ENCODE data around the gene SPINK13.
"Not testable (repeated sequence)": the region's sequence is repeated elsewhere in the genome, so short reads cannot be mapped to it uniquely, and the experiment has no call there.

SPINK13 gene, protein sequence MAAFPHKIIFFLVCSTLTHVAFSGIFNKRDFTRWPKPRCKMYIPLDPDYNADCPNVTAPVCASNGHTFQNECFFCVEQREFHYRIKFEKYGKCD

GRCh38 chr5:148268566-148268965 is at the start of gene SPINK13:
Gene SPINK13 (plus strand): TSS chr5:148268794. CDS start chr5:148270073, 1,279 bp downstream.
- no peak for DNase-seq

DNA sequence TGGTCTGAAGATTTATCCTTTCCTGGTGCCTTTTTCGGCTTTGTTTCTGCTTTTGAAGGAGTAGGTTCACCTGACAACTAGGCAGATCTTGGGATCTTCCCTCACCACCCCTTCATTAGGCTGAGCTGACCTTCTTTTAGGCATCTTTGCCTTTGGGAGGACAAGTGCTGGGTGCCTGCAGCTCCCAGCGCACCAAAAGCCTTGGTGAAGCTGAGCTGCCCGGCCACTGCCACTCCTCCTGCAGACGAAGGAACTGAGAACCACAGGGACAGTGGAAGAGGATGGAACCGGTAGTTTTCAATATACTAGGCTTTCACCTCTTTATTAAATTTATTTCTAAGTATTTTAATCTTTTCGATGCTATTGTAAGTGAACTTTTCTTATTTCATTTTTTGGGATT is 47.1 kb upstream of the SPINK13 start:
- DNase-seq, result no peak

DNA sequence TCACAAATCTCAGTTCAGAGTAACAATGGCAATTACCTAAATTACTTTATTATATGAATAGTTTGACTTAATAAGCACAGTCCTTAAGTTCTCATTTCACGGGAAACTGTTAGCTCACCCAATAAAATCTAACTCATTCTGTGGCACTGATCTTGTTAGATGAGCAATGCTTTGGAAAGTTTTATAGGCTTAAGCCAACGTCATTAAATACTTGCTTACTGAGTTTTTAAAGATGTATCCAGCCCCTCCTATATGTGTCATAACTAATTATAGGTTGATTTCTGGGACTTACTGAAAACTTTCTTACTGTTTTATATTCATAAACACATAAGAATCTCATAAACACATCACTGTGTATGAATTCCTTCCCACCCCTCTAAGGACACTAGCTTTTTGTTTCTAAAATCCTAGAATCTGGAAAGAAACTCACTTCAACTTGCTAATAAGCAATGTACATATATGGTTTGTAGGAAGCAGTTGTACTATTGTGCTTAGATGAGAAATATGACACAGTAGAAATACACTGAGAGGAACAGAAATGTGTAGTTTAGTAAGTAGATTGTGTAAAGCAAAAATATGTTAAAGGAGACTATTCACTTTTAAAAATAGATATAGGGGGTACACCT is 44.4 kb upstream of the SPINK13 start:
- DNase-seq, result no peak

DNA sequence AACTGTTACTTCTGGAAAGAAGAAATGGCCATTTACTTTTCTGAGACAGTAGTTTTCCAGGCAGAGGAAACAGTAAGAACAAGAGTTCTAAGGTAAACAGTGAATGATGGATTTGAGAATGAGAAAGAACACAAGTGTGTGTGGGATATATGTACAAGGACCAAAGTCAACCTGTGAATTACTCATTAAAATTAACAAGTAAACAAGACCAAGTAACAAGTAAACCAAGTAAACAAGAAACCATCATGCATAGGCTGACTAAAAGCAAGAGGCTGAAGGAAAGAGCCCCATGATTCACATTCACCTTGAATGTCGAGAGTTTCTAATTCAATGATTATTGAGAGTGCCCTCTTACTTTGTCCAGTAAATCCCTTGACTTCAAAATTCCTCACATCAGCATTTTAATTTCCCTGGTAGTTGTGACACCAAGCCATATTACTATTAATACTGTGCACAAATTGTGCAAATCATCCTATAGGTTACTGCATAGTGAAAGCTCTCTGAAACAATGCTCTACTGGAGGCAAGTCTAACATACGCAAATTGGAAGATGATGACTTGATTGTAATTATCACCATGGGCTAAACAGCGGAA is 40.1 kb upstream of the SPINK13 start:
- no peak for DNase-seq

DNA sequence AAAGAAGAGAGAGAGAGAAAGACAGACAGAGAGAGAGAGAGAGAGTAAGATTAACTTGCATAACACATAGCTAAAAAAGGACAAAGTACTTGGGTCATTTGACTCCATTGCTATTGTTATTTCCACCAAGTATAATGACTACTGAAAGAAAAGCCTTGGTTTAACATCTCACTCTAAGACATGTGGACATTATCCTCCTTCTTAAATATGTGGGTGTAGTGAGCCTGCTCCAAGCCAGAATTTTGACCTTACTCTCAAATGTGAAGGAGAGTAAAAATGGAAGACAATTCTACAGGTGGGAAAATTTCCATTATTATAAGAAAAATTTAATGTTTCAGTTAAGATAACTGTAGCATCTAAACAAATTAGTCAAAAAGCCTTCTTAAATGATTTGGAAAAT is 38.8 kb upstream of the SPINK13 start:
- no peak for DNase-seq

GRCh38 chr5:148230240-148230639 is 38.4 kb upstream of the SPINK13 start:
- DNase-seq, result no peak

GRCh38 chr5:148237785-148238417 is 30.7 kb upstream of the SPINK13 start:
- DNase-seq, result no peak

- no peak for DNase-seq
Observed at GRCh38 chr5:148238418-148238794, 30.2 kb upstream of the SPINK13 start, which contains the start of gene MARCOL. Gene MARCOL (plus strand): TSS chr5:148238525. CDS start chr5:148238598, 73 bp downstream.

DNA sequence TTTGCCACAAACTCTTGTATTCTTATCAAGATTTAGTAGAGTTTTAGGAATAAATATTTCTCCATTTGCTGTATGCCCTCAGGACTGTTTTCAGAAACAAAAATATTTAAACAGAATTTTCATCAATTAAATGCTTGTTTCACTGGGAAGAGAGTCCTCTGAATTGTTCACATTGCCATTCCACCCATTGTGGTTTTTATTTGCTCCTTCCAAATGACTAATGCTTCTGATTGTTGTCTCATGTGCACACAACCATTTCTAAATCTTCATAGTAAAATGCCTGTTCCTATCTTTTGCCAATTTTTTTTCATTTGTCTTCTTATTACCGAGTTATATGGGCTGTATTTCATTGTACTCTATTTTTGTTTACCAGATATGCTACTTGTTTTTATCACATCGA is 19.7 kb upstream of the SPINK13 start:
- no peak for DNase-seq

DNA sequence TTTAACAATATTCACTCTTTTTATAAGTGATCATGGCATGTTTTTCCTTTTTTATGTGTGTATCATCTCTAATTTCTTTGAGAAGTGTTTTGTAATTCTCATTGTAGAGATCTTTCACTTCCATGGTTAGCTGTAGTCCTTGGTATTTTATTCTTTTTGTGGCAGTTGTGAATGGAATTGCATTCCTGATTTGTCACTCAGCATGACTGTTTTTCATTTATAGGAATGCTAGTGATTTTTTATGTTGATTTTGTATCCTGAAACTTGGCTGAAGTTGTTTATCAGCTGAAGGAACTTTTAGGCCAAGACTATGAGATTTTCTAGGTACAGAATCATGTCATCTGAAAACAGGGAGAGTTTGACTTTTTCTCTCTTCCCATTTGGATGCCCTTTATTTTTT is 13.1 kb upstream of the SPINK13 start:
- DNase-seq, result no peak

DNA sequence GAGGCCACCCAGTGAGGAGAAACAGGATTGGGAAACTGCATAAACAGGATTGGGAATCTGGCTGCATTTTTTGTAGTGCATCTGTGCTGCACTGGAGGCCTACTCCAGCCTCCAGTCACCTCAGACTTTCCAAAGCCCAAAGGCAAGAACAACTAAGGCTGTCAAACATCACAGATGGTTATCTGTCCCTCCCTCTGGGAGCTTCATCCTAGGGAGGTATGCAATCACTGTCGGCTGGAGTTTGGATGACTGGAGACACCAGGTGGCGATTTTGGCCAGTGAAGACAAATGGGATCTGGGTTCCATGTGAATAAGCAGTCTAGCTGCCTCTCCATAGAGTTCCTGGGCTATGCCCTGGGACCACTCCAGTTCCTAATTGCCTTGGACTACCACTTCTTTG is 9.3 kb upstream of the SPINK13 start:
- DNase-seq, result no peak

GRCh38 chr5:148261221-148261620 is 7.4 kb upstream of the SPINK13 start:
- DNase-seq, result no peak

- DNase-seq, result no peak
Observed at GRCh38 chr5:148267962-148268361, 632 bp upstream of the SPINK13 start.

GRCh38 chr5:148275129-148275528 is 6.5 kb downstream of the SPINK13 start:
- DNase-seq, result not testable (repeated sequence)

DNA sequence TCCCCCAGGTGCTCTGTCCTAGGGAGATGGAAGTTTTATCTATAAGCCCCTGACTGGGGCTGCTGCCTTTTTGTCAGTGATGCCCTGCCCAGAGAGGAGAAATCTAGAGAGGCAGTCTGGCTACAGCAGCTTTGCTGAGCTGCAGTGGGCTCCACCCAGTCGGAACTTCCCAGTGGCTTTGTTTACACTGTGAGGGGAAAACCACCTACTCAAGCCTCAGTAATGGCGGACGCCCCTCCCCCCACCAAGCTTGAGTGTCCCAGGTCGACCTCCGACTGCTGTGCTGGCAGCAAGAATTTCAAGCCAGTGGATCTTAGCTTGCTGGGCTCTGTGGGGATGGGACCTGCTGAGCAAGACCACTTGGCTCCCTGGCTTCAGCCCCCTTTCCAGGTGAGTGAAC is 12.3 kb downstream of the SPINK13 start:
- not testable (repeated sequence) for DNase-seq

DNA sequence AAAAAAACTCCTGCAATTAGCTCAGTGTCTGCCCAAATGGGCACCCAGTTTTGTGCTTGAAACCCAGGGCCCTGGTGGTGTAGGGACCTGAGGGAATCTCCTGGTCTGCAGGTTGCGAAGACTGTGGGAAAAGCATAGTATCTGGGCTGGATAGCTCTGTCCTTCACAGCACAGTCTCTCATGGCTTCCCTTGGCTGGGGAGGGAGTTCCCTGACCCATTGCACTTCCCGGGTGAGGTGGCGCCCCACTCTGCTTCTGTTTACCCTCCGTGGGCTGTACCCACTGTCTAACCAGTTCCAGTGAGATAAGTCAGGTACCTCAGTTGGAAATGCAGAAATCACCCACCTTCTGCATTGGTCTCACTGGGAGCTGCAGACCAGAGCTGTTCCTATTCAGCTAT is 12.7 kb downstream of the SPINK13 start:
- DNase-seq, result not testable (repeated sequence)

DNA sequence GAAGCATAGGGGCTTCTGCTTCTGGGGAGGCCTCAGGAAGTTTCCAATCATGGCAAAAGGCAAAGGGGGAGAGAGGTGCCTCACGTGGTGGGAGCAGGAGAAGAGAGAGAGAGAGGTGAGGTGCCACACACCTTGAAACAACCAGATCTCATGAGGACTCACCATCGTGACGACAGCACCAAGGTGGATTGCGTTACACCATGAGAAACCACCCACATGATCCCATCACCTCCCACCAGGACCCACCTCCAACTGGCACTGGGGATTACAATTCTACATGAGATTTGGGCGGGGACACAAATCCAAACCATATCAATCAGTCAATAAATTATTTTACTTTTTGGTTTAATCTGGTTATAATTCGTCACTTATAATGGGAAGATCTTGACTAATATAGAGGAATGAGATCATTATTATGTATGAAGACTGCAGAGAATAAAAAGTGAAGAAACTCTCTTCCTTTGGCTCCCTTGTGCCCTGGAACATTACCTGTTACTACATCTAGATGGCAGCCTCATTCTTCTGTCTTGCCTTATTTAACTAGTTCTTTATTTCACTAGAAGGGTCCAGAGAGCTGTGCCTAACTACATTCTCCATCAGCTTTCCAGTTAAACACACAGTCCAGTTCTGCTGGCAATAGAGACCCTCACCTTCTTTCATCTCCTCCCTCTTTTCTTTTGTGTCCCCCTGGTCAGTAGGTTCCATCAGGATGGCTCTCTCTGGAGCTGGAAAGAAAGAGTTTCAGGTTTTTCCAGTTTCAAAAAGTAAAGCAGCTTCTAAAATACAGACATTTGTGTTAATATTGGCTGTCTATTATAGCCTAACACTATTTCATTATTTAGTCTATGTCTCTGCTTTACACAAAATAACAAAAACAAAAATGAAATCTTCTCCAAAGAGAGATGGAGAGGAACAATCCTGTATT is 21.9 kb downstream of the SPINK13 start:
- peak in 1 of 56 donors; percentile 4 for DNase-seq

- DNase-seq, result no peak
Observed at GRCh38 chr5:148297731-148298130, 29.1 kb downstream of the SPINK13 start.

DNA sequence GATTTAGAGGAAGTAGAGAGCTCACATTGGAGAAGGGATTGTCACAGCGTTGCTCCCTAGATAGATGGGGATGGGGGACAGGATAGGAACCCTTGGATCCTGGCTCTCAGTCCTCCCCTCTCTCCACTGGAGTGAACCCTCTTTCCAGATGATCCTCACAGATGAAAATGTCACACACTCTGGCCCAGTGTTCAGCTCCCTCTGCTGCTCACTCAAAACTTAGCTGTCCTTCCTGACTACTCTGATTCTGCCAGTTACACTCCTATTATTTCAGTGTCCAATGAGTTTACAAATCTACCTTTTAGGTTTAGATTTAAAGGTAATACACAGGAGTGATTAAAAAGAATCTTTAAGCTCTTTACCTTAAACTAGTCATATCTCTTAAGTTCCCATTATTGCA is 37.9 kb downstream of the SPINK13 start:
- DNase-seq, result no peak

GRCh38 chr5:148309019-148309418 is 40.4 kb downstream of the SPINK13 start:
- DNase-seq, result no peak

DNA sequence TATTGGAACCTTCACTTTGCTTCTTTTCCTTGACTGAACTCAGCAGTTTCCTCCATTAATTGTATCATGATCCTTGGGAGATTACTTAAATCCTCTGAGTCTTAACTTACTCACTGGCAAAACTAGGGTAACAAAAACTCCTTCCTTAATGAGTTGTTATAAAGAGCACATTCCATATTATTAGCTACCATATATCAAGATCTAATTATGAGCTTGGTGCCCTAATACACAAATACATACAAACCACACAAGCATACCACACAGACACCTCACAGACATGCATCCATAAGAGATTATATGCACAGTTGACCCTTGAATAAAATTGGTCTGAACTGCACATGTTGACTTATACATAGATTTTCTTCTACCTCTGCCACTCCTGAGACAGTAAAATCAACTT is 41.2 kb downstream of the SPINK13 start:
- no peak for DNase-seq

DNA sequence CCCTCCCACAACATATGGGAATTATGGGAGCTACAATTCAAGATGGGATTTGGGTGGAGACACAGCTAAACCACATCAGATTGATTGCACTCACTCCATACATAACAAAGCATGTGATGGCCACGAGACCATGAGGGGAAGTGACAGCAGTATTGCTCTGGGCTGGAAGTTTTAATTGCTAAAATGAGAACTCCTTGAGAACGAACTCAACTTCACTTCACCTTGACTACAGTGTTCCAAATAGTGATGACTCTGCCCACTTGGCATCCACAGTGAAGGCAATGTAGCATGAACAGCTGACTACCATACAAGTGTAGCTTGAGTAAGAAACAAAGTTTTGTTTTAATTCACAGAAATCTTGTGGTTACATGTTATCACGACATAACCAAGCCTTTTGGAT is 42.9 kb downstream of the SPINK13 start:
- DNase-seq, result no peak

All from nucleus accumbens (tissue), 56 donors.